ENCODE measurements around the gene CALN1.
A peak's percentile ranks its signal among the peaks of the same experiment; 100 is the strongest.

Gene CALN1

DNA sequence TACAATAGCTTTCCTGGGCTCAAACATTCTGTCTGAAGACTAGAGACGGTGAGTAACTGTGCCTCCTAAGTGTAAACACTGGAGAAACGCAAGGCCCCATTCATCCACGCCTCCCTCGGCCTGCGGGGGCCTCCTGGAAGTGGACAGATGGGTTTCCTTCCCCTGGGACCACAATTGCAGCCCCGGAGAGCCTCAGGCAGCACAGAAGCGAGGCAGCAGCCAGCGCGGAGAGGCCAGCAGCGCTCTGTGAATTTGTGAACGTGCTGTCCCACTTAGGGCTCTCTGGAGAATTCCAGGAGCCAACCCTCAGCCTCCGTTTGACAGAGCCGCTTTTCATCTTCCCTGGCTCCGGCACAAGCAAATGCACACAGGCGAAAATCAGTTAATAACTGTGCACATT is 23.2 kb upstream of the CALN1 start:
- Mint-ChIP-seq H3K27me3 (no peaks in the 10 kb centered on the region), H3K4me3 (no peak overlapping the region), H3K27ac (no peak overlapping the region), H3K9me3 (peaks cover 0 to 3% of the 10 kb centered on the region in 2 donors), H3K4me1 (no peaks in the 10 kb centered on the region), H3K36me3 (no peaks in the 10 kb centered on the region)
- ATAC-seq (replicated peaks): no peak
- no peak for DNase-seq

DNA sequence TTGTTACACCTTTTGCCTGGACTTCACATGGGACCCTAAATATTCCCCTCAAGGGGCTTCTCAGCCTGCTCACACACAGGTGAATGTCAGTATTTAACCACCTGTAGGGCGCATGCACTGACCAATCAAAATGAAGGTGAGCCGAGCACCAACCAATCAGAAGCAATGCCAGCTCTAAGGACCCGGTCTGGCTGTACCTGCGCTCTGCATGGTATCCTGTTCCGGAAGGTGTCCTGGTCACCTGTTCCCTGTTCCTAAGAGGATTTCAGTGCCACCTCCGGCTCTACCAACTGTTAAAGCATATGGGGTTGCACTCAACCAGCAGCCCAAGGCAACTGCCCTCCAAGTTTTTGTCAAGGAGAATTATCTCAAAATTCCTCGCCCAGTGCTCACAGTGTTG is 18.4 kb upstream of the CALN1 start:
- Mint-ChIP-seq H3K36me3 (no peaks in the 10 kb centered on the region), H3K9me3 (no peaks in the 10 kb centered on the region), H3K4me1 (no peaks in the 10 kb centered on the region)

DNA sequence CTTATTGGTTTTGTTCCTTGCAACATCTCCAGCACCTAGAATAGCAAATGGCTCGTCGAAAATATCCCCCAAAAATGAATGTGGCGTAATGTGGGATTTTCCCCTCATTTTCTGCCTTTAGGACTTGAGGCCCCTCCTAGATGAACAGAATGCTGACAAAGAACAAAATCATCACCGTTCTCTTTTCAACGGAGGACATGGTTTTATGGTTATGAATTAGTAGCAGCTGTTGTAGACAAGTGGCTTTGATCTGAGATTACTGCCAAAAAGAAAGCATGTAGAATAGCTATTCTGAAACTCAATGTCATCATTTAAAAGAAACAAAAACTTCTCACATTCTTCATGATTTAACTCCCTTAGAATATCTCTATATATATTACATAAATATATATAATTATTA is 17.2 kb upstream of the CALN1 start:
- DNase-seq (no peak), ATAC-seq (replicated peaks) (no peak)
- no peaks in the 10 kb centered on the region for H3K4me1 Mint-ChIP-seq
- no peaks in the 10 kb centered on the region for H3K36me3 Mint-ChIP-seq
- H3K27ac Mint-ChIP-seq: no peak overlapping the region
- no peak overlapping the region for H3K4me3 Mint-ChIP-seq
- H3K9me3 Mint-ChIP-seq: no peaks in the 10 kb centered on the region
- no peaks in the 10 kb centered on the region for H3K27me3 Mint-ChIP-seq

More for the DNA sequence above, 18.4 kb upstream of the CALN1 start:
- Mint-ChIP-seq H3K27ac (no peak overlapping the region), H3K27me3 (no peaks in the 10 kb centered on the region), H3K4me3 (no peak overlapping the region)
- DNase-seq (no peak), ATAC-seq (replicated peaks) (no peak)

- Mint-ChIP-seq H3K9me3 (peaks cover 0 to 10% of the 10 kb centered on the region in 2 donors), H3K4me1 (no peaks in the 10 kb centered on the region), H3K27ac (no peak overlapping the region), H3K27me3 (no peaks in the 10 kb centered on the region), H3K4me3 (no peak overlapping the region), H3K36me3 (no peaks in the 10 kb centered on the region)
- ATAC-seq (replicated peaks): no peak
- no peak for DNase-seq
Observed at GRCh38 chr7:72416846-72417245, 4.7 kb upstream of the CALN1 start.

- no peak for DNase-seq
- H3K4me3 Mint-ChIP-seq: no peak overlapping the region
- H3K27me3 Mint-ChIP-seq: no peaks in the 10 kb centered on the region
- no peak for ATAC-seq (replicated peaks)
- no peaks in the 10 kb centered on the region for H3K36me3 Mint-ChIP-seq
- no peaks in the 10 kb centered on the region for H3K4me1 Mint-ChIP-seq
- peaks cover 0 to 7% of the 10 kb centered on the region in 2 donors for H3K9me3 Mint-ChIP-seq
- H3K27ac Mint-ChIP-seq: no peak overlapping the region
Observed at GRCh38 chr7:72415586-72415985, 3.4 kb upstream of the CALN1 start.

GRCh38 chr7:72413886-72414285 is 1.7 kb upstream of the CALN1 start:
- Mint-ChIP-seq H3K27me3 (no peaks in the 10 kb centered on the region), H3K36me3 (no peaks in the 10 kb centered on the region), H3K27ac (no peak overlapping the region), H3K9me3 (peaks cover 0 to 2% of the 10 kb centered on the region in 2 donors), H3K4me1 (no peaks in the 10 kb centered on the region), H3K4me3 (no peak overlapping the region)
- ATAC-seq (replicated peaks) (no peak), DNase-seq (no peak)

GRCh38 chr7:72413290-72413689 is 1.2 kb upstream of the CALN1 start:
- Mint-ChIP-seq H3K36me3 (no peaks in the 10 kb centered on the region), H3K27ac (no peak overlapping the region), H3K27me3 (no peaks in the 10 kb centered on the region), H3K4me1 (no peaks in the 10 kb centered on the region), H3K4me3 (no peak overlapping the region), H3K9me3 (peaks cover 0 to 2% of the 10 kb centered on the region in 2 donors)
- DNase-seq (no peak), ATAC-seq (replicated peaks) (no peak)

DNA sequence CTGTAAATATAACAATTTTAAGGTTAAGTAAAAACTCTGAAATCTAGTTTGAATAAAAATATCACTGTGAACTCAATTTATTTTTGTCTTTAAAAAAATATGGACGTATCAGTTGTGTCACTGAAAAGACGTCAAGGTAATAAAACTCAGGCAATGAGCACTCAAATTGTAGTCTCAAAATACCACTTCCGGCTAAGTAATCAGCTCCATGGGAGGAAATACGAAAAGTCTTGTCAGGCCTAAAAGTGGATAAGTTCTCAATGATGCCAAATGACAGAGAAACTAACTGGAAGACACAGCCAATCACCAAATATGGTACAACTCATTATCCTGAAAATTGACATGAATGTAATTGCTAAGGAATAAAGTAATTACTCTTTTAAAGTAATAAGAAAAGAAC is 719 bp downstream of the CALN1 start:
- H3K4me1 Mint-ChIP-seq: no peaks in the 10 kb centered on the region
- no peaks in the 10 kb centered on the region for H3K36me3 Mint-ChIP-seq
- H3K27me3 Mint-ChIP-seq: peaks cover 0 to 4% of the 10 kb centered on the region in 2 donors
- DNase-seq: no peak
- peaks cover 2 to 4% of the 10 kb centered on the region in 2 donors for H3K9me3 Mint-ChIP-seq
- no peak overlapping the region for H3K27ac Mint-ChIP-seq
- no peak for ATAC-seq (replicated peaks)
- H3K4me3 Mint-ChIP-seq: no peak overlapping the region

DNA sequence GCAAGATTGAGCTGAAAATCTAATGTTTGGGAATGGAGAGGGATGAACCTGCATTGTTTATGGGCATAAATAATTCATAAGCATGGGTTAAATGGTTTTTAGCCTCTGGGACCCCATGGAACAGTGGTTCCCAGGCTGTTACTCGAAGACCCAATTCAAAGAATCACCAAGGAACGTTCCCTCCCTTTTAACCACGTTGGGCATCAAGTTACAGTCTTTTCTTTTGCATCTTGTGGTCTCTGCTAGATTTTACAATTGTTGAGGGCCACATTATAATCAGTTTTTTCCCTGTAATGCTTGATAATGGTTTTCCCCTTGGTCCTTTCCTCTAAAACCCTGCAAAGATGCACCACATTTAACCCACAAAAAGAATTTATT is 2.5 kb downstream of the CALN1 start:
- H3K36me3 Mint-ChIP-seq: no peaks in the 10 kb centered on the region
- H3K27me3 Mint-ChIP-seq: peaks cover 7 to 8% of the 10 kb centered on the region in 2 donors
- DNase-seq (no peak), ATAC-seq (replicated peaks) (no peak)
- H3K4me3 Mint-ChIP-seq: no peak overlapping the region
- no peak overlapping the region for H3K27ac Mint-ChIP-seq
- peaks cover 2 to 6% of the 10 kb centered on the region in 2 donors for H3K4me1 Mint-ChIP-seq
- H3K9me3 Mint-ChIP-seq: peaks cover 4 to 5% of the 10 kb centered on the region in 2 donors

DNA sequence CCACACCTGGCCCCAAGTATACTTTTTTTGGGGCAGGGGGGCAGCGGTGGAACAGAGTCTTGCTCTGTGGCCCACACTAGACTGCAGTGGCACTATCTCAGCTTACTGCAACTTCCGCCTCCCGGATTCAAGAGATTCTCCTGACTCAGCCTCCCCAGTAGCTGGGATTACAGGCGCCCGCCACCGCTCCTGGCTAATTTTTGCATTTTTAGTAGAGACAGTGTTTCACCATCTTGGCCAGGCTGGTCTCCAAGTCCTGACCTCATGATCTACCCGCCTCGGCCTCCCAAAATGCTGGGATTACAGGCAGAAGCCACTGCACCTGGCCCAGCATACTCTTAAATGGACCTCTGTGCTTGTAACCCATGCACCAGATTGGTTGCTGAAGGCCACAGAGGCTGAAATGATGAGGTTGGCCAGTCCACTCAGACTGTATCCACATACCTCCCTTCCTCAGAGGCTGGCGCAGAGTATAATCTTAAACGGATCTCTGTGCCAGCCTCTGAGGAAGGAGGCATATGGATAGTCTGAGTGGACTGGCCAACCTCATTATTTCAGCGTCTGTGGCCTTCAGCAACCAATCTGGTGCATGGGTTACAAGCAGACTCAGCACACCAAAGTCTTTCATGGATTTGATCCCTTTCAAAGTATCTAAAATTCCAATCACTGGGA is 3.0 kb downstream of the CALN1 start:
- H3K4me1 Mint-ChIP-seq: peaks cover 2 to 6% of the 10 kb centered on the region in 2 donors
- H3K27me3 Mint-ChIP-seq: peaks cover 10 to 12% of the 10 kb centered on the region in 2 donors
- peaks cover 5 to 6% of the 10 kb centered on the region in 2 donors for H3K9me3 Mint-ChIP-seq
- H3K36me3 Mint-ChIP-seq: no peaks in the 10 kb centered on the region
- H3K27ac Mint-ChIP-seq: no peak overlapping the region
- DNase-seq: no peak
- ATAC-seq (replicated peaks): no peak
- no peak overlapping the region for H3K4me3 Mint-ChIP-seq

DNA sequence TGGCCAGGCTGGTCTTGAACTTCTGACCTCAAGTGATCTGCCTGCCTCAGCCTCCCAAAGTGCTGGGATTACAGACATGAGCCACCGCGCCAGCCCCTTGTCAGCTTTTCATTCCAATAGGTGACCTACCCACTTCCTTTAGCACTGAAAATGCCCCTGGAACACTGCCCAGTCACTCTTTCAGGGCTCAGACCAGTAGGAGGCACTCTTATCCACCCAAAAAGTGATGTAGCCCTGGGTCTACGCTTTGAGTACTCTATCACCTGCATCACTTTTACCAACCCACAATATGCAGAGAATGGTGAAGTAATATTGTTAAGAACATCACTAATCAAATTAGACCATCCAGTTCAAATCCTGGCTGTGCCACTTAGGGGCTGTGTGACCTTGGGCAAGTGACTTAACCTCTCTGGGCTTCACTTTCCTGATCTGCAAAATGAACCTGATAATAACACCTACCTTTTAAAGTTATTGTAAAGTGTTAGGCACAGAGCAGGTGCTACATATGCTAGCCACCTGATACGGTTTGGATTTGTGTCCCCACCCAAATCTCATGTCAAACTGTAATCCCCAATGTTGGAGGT is 5.2 kb downstream of the CALN1 start:
- H3K36me3 Mint-ChIP-seq: no peaks in the 10 kb centered on the region
- H3K27ac Mint-ChIP-seq: no peak overlapping the region
- H3K4me3 Mint-ChIP-seq: no peak overlapping the region
- H3K4me1 Mint-ChIP-seq: peaks cover 5 to 6% of the 10 kb centered on the region in 2 donors
- peaks cover 9 to 14% of the 10 kb centered on the region in 2 donors for H3K9me3 Mint-ChIP-seq
- no peak for ATAC-seq (replicated peaks)
- H3K27me3 Mint-ChIP-seq: peaks cover 22 to 32% of the 10 kb centered on the region in 2 donors
- no peak for DNase-seq

DNA sequence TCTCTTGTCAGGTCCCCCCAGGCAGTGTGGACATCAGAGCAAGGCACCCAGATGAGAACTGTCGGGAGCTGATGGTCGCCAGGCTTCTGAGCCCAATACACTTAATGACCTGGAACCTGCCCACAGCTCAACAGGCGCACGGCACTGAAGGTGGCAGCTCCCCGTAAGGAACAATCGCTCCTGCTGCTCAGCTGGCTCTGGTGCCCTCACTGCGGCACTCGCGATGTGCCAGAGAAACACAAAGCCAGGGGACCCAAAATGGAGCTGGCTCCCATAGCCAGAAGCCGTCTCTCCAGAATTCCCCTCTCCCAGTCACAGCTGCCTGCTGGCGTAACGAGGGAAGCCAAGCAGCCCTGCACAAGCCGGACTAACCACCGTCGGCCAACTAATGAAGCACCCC is 6.3 kb downstream of the CALN1 start:
- Mint-ChIP-seq H3K4me1 (peaks cover 5 to 6% of the 10 kb centered on the region in 2 donors), H3K27me3 (peaks cover 25 to 34% of the 10 kb centered on the region in 2 donors), H3K27ac (no peak overlapping the region), H3K4me3 (no peak overlapping the region), H3K9me3 (peaks cover 12 to 14% of the 10 kb centered on the region in 2 donors), H3K36me3 (no peaks in the 10 kb centered on the region)
- DNase-seq (no peak), ATAC-seq (replicated peaks) (no peak)

DNA sequence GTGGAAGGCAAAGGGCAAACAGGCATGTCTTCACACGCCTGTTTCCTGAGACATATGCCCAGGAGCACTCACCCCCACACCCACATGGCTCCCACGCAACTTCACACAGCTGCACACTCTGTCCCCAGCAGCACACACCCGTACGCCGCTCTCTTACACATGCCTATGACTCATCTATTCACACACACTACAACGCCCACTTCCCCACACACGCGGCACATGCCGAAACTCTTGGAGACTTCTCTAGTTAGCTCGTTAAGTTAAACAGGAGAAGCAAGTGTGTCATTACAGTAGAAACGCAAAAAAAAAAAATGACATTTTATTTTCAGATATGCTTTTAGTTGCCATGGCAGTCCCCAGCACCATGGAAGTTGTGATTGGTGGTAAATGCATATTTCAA is 6.7 kb downstream of the CALN1 start:
- no peak overlapping the region for H3K27ac Mint-ChIP-seq
- H3K9me3 Mint-ChIP-seq: peaks cover 12 to 14% of the 10 kb centered on the region in 2 donors
- no peaks in the 10 kb centered on the region for H3K36me3 Mint-ChIP-seq
- ATAC-seq (replicated peaks) (peak; percentile 41 to 48), DNase-seq (no peak)
- H3K4me3 Mint-ChIP-seq: no peak overlapping the region
- H3K27me3 Mint-ChIP-seq: peaks cover 25 to 34% of the 10 kb centered on the region in 2 donors
- peaks cover 5 to 6% of the 10 kb centered on the region in 2 donors for H3K4me1 Mint-ChIP-seq

- Mint-ChIP-seq H3K9me3 (peaks cover 12 to 14% of the 10 kb centered on the region in 2 donors), H3K4me1 (peaks cover 5 to 6% of the 10 kb centered on the region in 2 donors), H3K27ac (no peak overlapping the region), H3K36me3 (no peaks in the 10 kb centered on the region), H3K4me3 (no peak overlapping the region), H3K27me3 (peaks cover 25 to 34% of the 10 kb centered on the region in 2 donors)
- ATAC-seq (replicated peaks) (no peak), DNase-seq (no peak)
Observed at GRCh38 chr7:72404743-72405142, 7.4 kb downstream of the CALN1 start.

- Mint-ChIP-seq H3K36me3 (no peaks in the 10 kb centered on the region), H3K4me3 (no peak overlapping the region), H3K4me1 (peaks cover 5 to 6% of the 10 kb centered on the region in 2 donors), H3K27me3 (peaks cover 25 to 34% of the 10 kb centered on the region in 2 donors), H3K27ac (no peak overlapping the region), H3K9me3 (peaks cover 14% of the 10 kb centered on the region in 2 donors)
- ATAC-seq (replicated peaks): no peak
- no peak for DNase-seq
Observed at GRCh38 chr7:72403458-72404076, 8.6 kb downstream of the CALN1 start.
